Astrocyte of the cerebellum (primary cell): ENCODE data around the gene EXD3.
A peak's percentile ranks its signal among the peaks of the same experiment; 100 is the strongest.

Experiments
- DNase-seq: peaks from one replicate; pipeline ENCODE4 v3.0.0-alpha.2; 2011; ENCODE audit warnings: low read depth
- H3K4me3 ChIP-seq: 2 replicates; pipeline ENCODE4 v1.5.1; 2011; ENCODE audit warnings: mild to moderate bottlenecking, low read depth, low read length, moderate library complexity
- in situ Hi-C: cut with HindIII; loops from 2 replicates; pipeline ENCODE4 v1.10.0; 2017; ENCODE audit warnings: low sequenced_read_pairs
- TF ChIP-seq, protein P1 (sequence below): IDR thresholded peaks from 2 replicates; pipeline ENCODE4 v1.5.1; 2012; ENCODE audit warnings: low read length, low read depth, moderate library complexity, mild to moderate bottlenecking; ENCODE audit errors: missing control alignments

The EXD3 gene

DNA sequence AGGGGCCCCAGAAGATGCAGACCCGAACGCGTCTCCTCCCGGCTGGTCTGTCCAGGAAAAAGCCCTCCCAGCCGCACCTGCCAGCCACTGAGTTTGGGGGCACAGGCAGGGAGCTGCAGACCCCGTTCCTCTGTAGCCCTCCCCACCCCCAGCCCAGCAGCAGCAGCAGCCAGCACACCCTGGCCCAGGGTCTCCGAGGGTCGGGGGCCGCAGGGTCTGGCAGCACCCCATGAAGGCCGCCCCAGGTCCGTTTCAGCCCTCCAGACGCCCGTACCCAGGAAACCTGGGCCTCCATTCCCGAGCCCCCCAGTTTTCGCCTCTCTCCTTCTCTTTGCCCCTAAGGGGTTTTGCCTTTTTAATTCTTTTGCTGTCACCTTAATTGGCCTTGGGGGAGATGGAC is 19.7 kb downstream of the EXD3 start:
- DNase-seq: no peak
- TF ChIP-seq, protein P1, sequence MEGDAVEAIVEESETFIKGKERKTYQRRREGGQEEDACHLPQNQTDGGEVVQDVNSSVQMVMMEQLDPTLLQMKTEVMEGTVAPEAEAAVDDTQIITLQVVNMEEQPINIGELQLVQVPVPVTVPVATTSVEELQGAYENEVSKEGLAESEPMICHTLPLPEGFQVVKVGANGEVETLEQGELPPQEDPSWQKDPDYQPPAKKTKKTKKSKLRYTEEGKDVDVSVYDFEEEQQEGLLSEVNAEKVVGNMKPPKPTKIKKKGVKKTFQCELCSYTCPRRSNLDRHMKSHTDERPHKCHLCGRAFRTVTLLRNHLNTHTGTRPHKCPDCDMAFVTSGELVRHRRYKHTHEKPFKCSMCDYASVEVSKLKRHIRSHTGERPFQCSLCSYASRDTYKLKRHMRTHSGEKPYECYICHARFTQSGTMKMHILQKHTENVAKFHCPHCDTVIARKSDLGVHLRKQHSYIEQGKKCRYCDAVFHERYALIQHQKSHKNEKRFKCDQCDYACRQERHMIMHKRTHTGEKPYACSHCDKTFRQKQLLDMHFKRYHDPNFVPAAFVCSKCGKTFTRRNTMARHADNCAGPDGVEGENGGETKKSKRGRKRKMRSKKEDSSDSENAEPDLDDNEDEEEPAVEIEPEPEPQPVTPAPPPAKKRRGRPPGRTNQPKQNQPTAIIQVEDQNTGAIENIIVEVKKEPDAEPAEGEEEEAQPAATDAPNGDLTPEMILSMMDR: no peak
- in situ Hi-C loops: no loop called here
- no peak overlapping the region for H3K4me3 ChIP-seq

DNA sequence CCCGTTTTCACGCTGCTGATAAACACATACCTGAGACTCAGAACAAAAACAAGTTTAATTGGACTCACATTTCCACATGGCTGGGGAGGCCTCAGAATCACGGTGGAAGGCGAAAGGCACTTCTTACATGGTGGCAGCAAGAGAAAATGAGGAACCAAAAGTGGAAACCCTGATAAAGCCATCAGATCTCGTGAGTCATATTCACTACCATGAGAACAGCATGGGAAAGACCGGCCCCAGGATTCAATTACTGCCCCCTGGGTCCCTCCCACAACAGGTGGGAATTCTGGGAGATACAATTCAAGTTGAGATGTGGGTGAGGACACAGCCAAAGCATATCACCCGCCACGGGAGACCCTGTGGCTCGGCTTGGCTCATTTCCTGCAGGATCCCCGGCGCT is 20.2 kb downstream of the EXD3 start:
- H3K4me3 ChIP-seq: no peak overlapping the region
- TF ChIP-seq, protein P1: no peak
- in situ Hi-C loops: no loop called here
- DNase-seq: no peak

DNA sequence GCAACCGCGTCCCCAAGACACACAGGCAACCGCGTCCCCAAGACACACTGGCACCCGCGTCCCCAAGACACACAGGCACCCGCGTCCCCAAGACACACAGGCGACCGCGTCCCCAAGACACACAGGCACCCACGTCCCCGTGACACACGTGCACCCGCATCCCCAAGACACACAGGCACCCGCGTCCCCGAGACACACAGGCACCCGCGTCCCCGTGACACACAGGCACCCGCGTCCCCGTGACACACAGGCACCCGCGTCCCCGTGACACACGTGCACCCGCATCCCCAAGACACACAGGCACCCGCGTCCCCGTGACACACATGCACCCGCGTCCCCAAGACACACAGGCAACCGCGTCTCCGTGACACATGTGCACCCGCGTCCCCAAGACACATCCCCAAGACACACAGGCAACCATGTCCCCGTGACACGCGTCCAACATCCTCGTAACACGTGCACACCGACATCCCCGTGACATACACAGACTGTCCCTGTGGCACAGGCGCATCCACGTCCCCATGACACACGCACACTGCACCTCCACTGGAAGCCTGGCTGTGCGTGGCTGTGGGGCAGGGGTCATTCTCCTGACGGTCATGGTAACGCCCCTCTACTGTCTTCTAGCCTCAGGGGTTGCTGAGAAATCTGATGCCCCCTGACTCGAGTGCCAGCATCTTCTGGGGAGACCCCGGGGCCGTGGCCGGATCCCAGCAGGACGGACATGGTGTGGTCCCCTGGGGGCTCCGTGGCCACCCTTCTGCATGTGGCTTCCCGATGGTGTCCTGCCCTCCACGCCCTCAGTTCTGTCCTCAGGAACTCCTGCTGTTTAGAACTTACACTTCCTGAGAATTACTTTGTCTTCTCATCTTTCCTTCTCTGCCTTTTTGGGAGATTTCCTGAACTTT is 24.1 kb downstream of the EXD3 start:
- in situ Hi-C loops: no loop called here
- H3K4me3 ChIP-seq: no peak overlapping the region
- TF ChIP-seq, protein P1: no peak
- no peak for DNase-seq

DNA sequence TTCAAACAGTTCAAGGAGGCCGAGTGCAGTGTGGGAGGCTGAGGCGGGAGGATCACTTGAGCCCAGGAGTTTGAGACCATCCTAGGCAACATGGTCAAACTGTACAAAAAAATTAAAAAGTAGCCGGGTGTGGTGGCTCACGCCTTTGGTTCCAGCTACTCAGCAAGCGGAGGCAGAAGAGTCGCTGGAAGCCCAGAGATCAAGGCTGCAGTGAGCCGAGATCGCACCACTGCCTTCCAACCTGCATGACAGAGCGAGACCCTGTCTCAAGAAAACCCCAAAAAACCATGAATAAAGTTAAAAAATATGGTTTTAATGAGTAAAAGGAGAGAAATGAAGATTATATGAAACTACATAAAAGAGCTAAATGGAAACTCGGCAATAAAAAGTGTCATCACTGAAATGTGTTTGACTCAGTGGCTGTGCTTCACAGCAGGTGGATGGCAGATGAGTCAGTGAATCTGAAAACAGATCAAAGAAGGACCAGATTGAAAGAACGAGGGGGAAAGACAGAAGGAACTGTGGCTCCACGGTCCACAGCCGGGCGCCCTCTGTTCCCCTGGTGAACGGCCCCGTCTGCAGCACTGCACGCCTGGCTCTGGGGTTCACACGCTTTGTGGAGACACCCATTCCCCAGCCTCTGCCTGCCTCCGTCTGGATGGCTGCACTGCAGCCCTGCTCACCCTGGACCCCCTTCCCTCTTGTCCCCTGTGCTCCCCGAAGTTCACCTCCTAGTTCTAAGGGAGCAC is 25.1 kb downstream of the EXD3 start:
- in situ Hi-C loops: no loop called here
- DNase-seq: no peak
- TF ChIP-seq, protein P1: no peak
- H3K4me3 ChIP-seq: no peak overlapping the region

DNA sequence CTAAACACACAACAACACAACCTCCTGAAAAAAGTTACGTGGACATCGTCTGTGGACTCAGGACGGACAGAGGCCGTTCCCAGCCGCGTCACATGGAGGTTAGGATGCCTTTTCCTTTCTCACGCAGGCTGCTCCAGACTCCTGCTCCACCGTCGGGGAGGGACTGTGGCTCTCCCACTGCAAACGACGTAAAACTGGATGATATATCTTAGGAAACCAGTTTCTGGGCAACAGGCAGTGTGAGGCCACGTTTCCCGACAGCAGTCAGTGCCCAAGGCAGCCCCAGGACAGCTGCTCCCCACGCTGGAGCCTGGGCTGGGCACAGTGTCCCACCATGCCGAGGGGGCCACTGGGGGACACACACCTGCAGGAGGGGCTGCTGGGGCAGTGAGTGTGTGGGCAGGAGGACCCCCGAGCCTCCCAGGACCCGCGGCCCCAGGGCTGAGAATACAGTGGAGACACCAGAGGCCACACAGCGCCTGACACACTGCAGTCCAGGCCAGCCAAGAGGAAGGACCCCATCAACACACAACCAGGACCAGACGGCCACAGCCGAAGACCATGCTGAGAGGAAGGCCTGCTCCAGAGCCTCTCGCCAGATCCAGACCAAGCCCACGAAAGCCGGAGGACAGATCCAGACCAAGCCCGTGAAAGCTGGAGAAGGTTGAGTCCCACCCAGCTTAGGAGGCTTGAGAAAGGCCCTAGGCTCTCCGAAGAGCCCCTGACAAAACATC is 26.2 kb downstream of the EXD3 start:
- in situ Hi-C loops: no loop called here
- TF ChIP-seq, protein P1: no peak
- H3K4me3 ChIP-seq: no peak overlapping the region

DNA sequence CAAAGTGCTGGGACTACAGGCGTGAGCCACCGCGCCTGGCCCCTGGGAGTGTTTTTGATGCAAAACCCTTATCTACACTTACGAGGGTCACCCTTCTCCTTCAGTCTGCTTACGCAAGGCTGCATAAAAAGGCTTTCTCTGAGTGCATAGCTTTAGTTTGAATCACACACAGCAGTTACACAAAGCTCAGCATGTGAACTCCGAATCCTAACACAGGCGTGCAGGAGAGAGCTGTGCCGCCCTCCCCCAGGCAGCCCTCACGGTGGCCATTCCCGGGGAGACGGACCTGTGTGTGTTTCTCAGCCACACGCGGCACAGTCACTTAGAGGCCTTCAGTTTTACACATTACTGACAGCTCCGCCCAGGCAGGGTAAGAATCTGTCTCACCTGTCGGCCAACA is 26.7 kb downstream of the EXD3 start:
- DNase-seq: peak; percentile 66
- no peak overlapping the region for H3K4me3 ChIP-seq
- TF ChIP-seq, protein P1: no peak
- in situ Hi-C loops: no loop called here

More for the DNA sequence above, 26.2 kb downstream of the EXD3 start:
- DNase-seq: no peak
